MM.1S (cell line): ENCODE data around the gene LSMEM2.

Source experiments
- DNase-seq: peaks from one replicate; pipeline ENCODE4 v3.0.0-alpha.2; 2015
- H2AFZ ChIP-seq: fragments of 300-600 bp; sonication (generic); 2 replicates; pipeline ENCODE4 v1.6.0; 2016; ENCODE audit warnings: antibody characterized with exemption, low read length
- H3F3A ChIP-seq: fragments of 300-600 bp; sonication (generic); 2 replicates; pipeline ENCODE4 v1.6.1; 2016; ENCODE audit warnings: mild to moderate bottlenecking, antibody characterized with exemption, low read length, moderate library complexity, mixed read lengths; ENCODE audit not compliant: insufficient read depth
- H3K27ac ChIP-seq: fragments of 300-600 bp; sonication (generic); 2 replicates; pipeline ENCODE4 v1.5.1; 2016; ENCODE audit warnings: mild to moderate bottlenecking, low read length
- H3K27me3 ChIP-seq: fragments of 300-600 bp; sonication (generic); replicated peaks from 2 replicates; pipeline ENCODE4 v1.6.0; 2016; ENCODE audit warnings: low read length; ENCODE audit not compliant: insufficient read depth
- H3K36me3 ChIP-seq: fragments of 300-600 bp; sonication (generic); replicated peaks from 2 replicates; pipeline ENCODE4 v1.6.1; 2016; ENCODE audit warnings: mild to moderate bottlenecking, low read length, mixed read lengths; ENCODE audit not compliant: insufficient read depth
- H3K4me1 ChIP-seq: fragments of 300-600 bp; sonication (generic); 2 replicates; pipeline ENCODE4 v1.6.1; 2016; ENCODE audit warnings: low read length, mixed read lengths
- H3K4me2 ChIP-seq: fragments of 300-600 bp; sonication (generic); 2 replicates; pipeline ENCODE4 v1.6.0; 2016; ENCODE audit warnings: low read depth, low read length
- H3K4me3 ChIP-seq: fragments of 300-600 bp; sonication (generic); 2 replicates; pipeline ENCODE4 v1.5.1; 2016; ENCODE audit warnings: low read length, mixed read lengths
- H3K79me2 ChIP-seq: fragments of 300-600 bp; sonication (generic); 2 replicates; pipeline ENCODE4 v1.6.1; 2016; ENCODE audit warnings: mixed run types, low read length, mixed read lengths
- H3K9ac ChIP-seq: fragments of 300-600 bp; sonication (generic); 2 replicates; pipeline ENCODE4 v1.6.1; 2016; ENCODE audit warnings: low read length, mixed read lengths
- H3K9me2 ChIP-seq: fragments of 300-600 bp; sonication (generic); replicated peaks from 2 replicates; pipeline ENCODE4 v1.6.1; 2016; ENCODE audit warnings: mild to moderate bottlenecking, low read length, mixed read lengths; ENCODE audit not compliant: insufficient read depth
- H3K9me3 ChIP-seq: fragments of 300-600 bp; sonication (generic); replicated peaks from 2 replicates; pipeline ENCODE4 v1.6.1; 2016; ENCODE audit warnings: mild to moderate bottlenecking, low read length, mixed read lengths; ENCODE audit not compliant: insufficient read depth
- H4K20me1 ChIP-seq: fragments of 300-600 bp; sonication (generic); 2 replicates; pipeline ENCODE4 v1.6.1; 2016; ENCODE audit warnings: mild to moderate bottlenecking, low read length, moderate library complexity, mixed read lengths; ENCODE audit not compliant: insufficient read depth
- CTCF ChIP-seq: fragments of 300-600 bp; sonication (generic); IDR thresholded peaks from 2 replicates; pipeline ENCODE4 v1.5.1; 2016; ENCODE audit warnings: antibody characterized with exemption, low read length, mixed read lengths
- EZH2 ChIP-seq: fragments of 300-600 bp; sonication (generic); optimal IDR thresholded peaks from 2 replicates; pipeline ENCODE3; 2017; ENCODE audit warnings: low read depth, mild to moderate bottlenecking, antibody characterized with exemption, low read length, mixed read lengths
- EZH2phosphoT487 ChIP-seq: fragments of 300-600 bp; sonication (generic); IDR thresholded peaks from 2 replicates; pipeline ENCODE4 v1.6.1; 2018; ENCODE audit warnings: antibody characterized with exemption, low read length

LSMEM2 gene

GRCh38 chr3:50237754-50238548, 40.9 kb upstream of the LSMEM2 start:
- Histone ChIP-seq H3K36me3 (no peaks in the 10 kb centered on the region), H3K4me3 (peak overlapping the region; percentile 94), H4K20me1 (no peaks in the 10 kb centered on the region), H3F3A (peaks cover 10% of the 10 kb centered on the region), H3K4me2 (peak overlapping the region; percentile 97), H2AFZ (peak overlapping the region; percentile 39; the same call in 1 of the 2 replicates), H3K27ac (peak overlapping the region; percentile 53; the same call in 1 of the 2 replicates), H3K4me1 (0 out of 2 replicates have a peak, but pooled peaks cover 6% of the 10 kb centered on the region), H3K79me2 (peaks cover 68% of the 10 kb centered on the region), H3K9me2 (no peaks in the 10 kb centered on the region), H3K9me3 (no peaks in the 10 kb centered on the region), H3K27me3 (no peaks in the 10 kb centered on the region), H3K9ac (peak overlapping the region; percentile 85)
- TF ChIP-seq CTCF: no peak
- peak; percentile 88 for DNase-seq

GRCh38 chr3:50238549-50239026, 40.3 kb upstream of the LSMEM2 start:
- H3K4me1 ChIP-seq: 0 out of 2 replicates have a peak, but pooled peaks cover 6% of the 10 kb centered on the region
- DNase-seq: no peak

GRCh38 chr3:50239649-50240048, 39.2 kb upstream of the LSMEM2 start:
- Histone ChIP-seq H2AFZ (no peak overlapping the region), H3K27ac (no peak overlapping the region), H3K9me3 (no peaks in the 10 kb centered on the region), H3K9me2 (no peaks in the 10 kb centered on the region), H3K27me3 (no peaks in the 10 kb centered on the region), H3K79me2 (peaks cover 83% of the 10 kb centered on the region), H4K20me1 (no peaks in the 10 kb centered on the region), H3F3A (peaks cover 10% of the 10 kb centered on the region), H3K4me2 (no peak overlapping the region), H3K9ac (no peak overlapping the region), H3K4me3 (no peak overlapping the region), H3K36me3 (no peaks in the 10 kb centered on the region), H3K4me1 (0 out of 2 replicates have a peak, but pooled peaks cover 6% of the 10 kb centered on the region)
- TF ChIP-seq CTCF (no peak), EZH2 (no peak), EZH2phosphoT487 (no peak)
- no peak for DNase-seq

More at GRCh38 chr3:50238549-50239026, 40.3 kb upstream of the LSMEM2 start:
- Histone ChIP-seq H2AFZ (no peak overlapping the region), H3F3A (peaks cover 10% of the 10 kb centered on the region), H3K9me3 (no peaks in the 10 kb centered on the region), H3K27ac (peak overlapping the region; percentile 53; the same call in 1 of the 2 replicates), H3K9ac (peak overlapping the region; percentile 85; the same call in 1 of the 2 replicates), H3K27me3 (no peaks in the 10 kb centered on the region), H3K9me2 (no peaks in the 10 kb centered on the region), H4K20me1 (no peaks in the 10 kb centered on the region), H3K79me2 (peaks cover 74% of the 10 kb centered on the region), H3K4me3 (peak overlapping the region; percentile 94), H3K4me2 (peak overlapping the region; percentile 97), H3K36me3 (no peaks in the 10 kb centered on the region)
- TF ChIP-seq CTCF (no peak), EZH2phosphoT487 (no peak), EZH2 (no peak)
